Endothelial cell of umbilical vein (primary cell): ENCODE data around the gene COMP. TPM values are rescaled to one million over a fixed set of nuclear protein-coding genes. Genes with fewer than 3 reads are reported as not detected.

Experiments
- BruUV-seq: library from RNA; stranded (reverse); fragments of 400-500 nt; replicated peaks from 2 replicates; lab custom pipeline; 2021; lab: Mats Ljungman, UMichigan
- CTCF ChIA-PET: fragments of 300-600, 350-600 bp; sonication (Branson Sonifier 250); formaldehyde crosslinking; loops from one replicate; lab custom pipeline; 2021; ENCODE audit warnings: antibody characterized with exemption, inconsistent platforms; lab: Charles Lee
- POLR2A ChIA-PET: fragments of 300-600, 350-600 bp; sonication (Branson Sonifier 250); formaldehyde crosslinking; loops from one replicate; lab custom pipeline; 2021; ENCODE audit warnings: antibody characterized with exemption, inconsistent platforms; lab: Charles Lee
- DNase-seq: peaks from one replicate; pipeline ENCODE4 v3.0.0-alpha.2; 2011; ENCODE audit warnings: low read depth, low spot score
- FAIRE-seq: peaks from 2 replicates; lab custom pipeline; 2011; peaks lifted over from hg19 to GRCh38; lab: Jason Lieb, UNC
- H2AFZ ChIP-seq: 2 replicates; pipeline ENCODE4 v1.6.0; 2012; ENCODE audit warnings: low read depth, low read length, control low read depth, inconsistent platforms
- H3K27ac ChIP-seq: 2 replicates; pipeline ENCODE4 v1.5.1; 2011; ENCODE audit warnings: low read depth, mild to moderate bottlenecking, control low read depth, low read length, moderate library complexity; ENCODE audit not compliant: insufficient read depth
- H3K27me3 ChIP-seq, 2 experiments: 2 replicates each; pipeline versions ENCODE4 v1.6.0 to v1.6.1; 2011; ENCODE audit warnings: low read length in 2 of 2, mixed read lengths in 1 of 2; ENCODE audit not compliant: control insufficient read depth in 2 of 2, insufficient read depth in 2 of 2
- H3K36me3 ChIP-seq, 2 experiments: 2 replicates in 1 of 2; 3 replicates in 1 of 2; pipeline ENCODE4 v1.5.1; 2011; ENCODE audit warnings: low read length in 2 of 2, mild to moderate bottlenecking in 1 of 2, moderate library complexity in 1 of 2; ENCODE audit not compliant: control insufficient read depth in 2 of 2, insufficient read depth in 2 of 2; ENCODE audit errors: extremely low read depth in 1 of 2
- H3K4me1 ChIP-seq: 3 replicates; pipeline ENCODE4 v1.5.1; 2011; ENCODE audit warnings: mild to moderate bottlenecking, low read length; ENCODE audit not compliant: control insufficient read depth, insufficient read depth; ENCODE audit errors: extremely low read depth
- H3K4me2 ChIP-seq: 2 replicates; pipeline ENCODE4 v1.6.1; 2011; ENCODE audit warnings: low read length, control low read depth, mixed read lengths; ENCODE audit not compliant: insufficient read depth
- H3K4me3 ChIP-seq, 3 experiments: fragments of 200-600 bp in 1 of 3; sonication (generic), shearing (Covaris generic) in 1 of 3; replicated peaks in 1 of 3; 2 replicates each; pipeline ENCODE4 v1.5.1; 2011 to 2016; ENCODE audit warnings: control low read depth in 3 of 3, low read length in 3 of 3, mild to moderate bottlenecking in 2 of 3, inconsistent platforms in 1 of 3, low read depth in 1 of 3, moderate library complexity in 1 of 3; ENCODE audit not compliant: insufficient read depth in 1 of 3
- H3K79me2 ChIP-seq: 2 replicates; pipeline ENCODE4 v1.6.0; 2012; ENCODE audit warnings: low read length, inconsistent platforms; ENCODE audit not compliant: control insufficient read depth, insufficient read depth
- H3K9ac ChIP-seq: replicated peaks from 2 replicates; pipeline ENCODE3; 2011; ENCODE audit warnings: low read length, control low read depth; ENCODE audit not compliant: insufficient read depth; ENCODE audit errors: extremely low read depth
- H3K9me1 ChIP-seq: replicated peaks from 3 replicates; pipeline ENCODE4 v1.6.0; 2011; ENCODE audit warnings: mild to moderate bottlenecking, low read length; ENCODE audit not compliant: control insufficient read depth, insufficient read depth; ENCODE audit errors: extremely low read depth
- H3K9me3 ChIP-seq: replicated peaks from 2 replicates; pipeline ENCODE4 v1.5.1; 2012; ENCODE audit warnings: low read length, inconsistent platforms; ENCODE audit not compliant: control insufficient read depth, insufficient read depth
- H4K20me1 ChIP-seq: replicated peaks from 2 replicates; pipeline ENCODE3; 2011; ENCODE audit warnings: mild to moderate bottlenecking, low read length; ENCODE audit not compliant: control insufficient read depth, insufficient read depth; ENCODE audit errors: extremely low read depth
- EZH2 ChIP-seq: IDR thresholded peaks from 2 replicates; pipeline ENCODE4 v1.6.1; 2012; ENCODE audit warnings: borderline replicate concordance, low read depth, mild to moderate bottlenecking, moderate library complexity, low read length, inconsistent platforms; ENCODE audit not compliant: severe bottlenecking
- FOS ChIP-seq: IDR thresholded peaks from 2 replicates; pipeline ENCODE4 v1.6.1; 2011; ENCODE audit warnings: mild to moderate bottlenecking, low read length, moderate library complexity, borderline replicate concordance; ENCODE audit not compliant: insufficient read depth
- GATA2 ChIP-seq: IDR thresholded peaks from 2 replicates; pipeline ENCODE4 v1.7.0; 2011; ENCODE audit warnings: low read depth, mild to moderate bottlenecking, moderate library complexity, mixed read lengths, low read length; ENCODE audit not compliant: insufficient read length, insufficient read depth
- JUN ChIP-seq: IDR thresholded peaks from 2 replicates; pipeline ENCODE4 v1.6.1; 2011; ENCODE audit warnings: borderline replicate concordance, low read depth; ENCODE audit not compliant: insufficient read length, insufficient read depth
- MYC ChIP-seq: IDR thresholded peaks from one replicate; pipeline ENCODE4 v1.6.1; 2011; ENCODE audit warnings: mild to moderate bottlenecking, low read depth, low read length
- POLR2A ChIP-seq: IDR thresholded peaks from 2 replicates; pipeline ENCODE4 v1.6.1; 2012; ENCODE audit warnings: low read depth, mild to moderate bottlenecking, control low read depth, low read length
- POLR2AphosphoS5 ChIP-seq: IDR thresholded peaks from 2 replicates; pipeline ENCODE4 v1.6.1; 2012; ENCODE audit warnings: low read depth, mild to moderate bottlenecking, control low read depth, low read length, moderate library complexity; ENCODE audit not compliant: insufficient read depth
- dilution Hi-C: fragments of 300-500 bp; cut with MboI; formaldehyde crosslinking; loops from one replicate; pipeline ENCODE4 v1.15.0; 2019; ENCODE audit warnings: low sequenced_read_pairs; ENCODE audit not compliant: extremely low pct_ligation_motif_present
- intact Hi-C: fragments of 100-400 bp; cut with micrococcal nuclease; formaldehyde crosslinking; loops from one replicate; pipeline ENCODE4 v1.10.0; 2022
- polyA plus RNA-seq, 4 experiments: library from polyadenylated mRNA; depleted of rRNA in 3 of 4; stranded (reverse) in 3 of 4; unstranded in 1 of 4; fragments of >200 nt; gene quantifications; 2 replicates each; pipeline versions ENCODE4 v1.2.1 to v1.2.3, GENCODE V29; 2011 to 2012; ENCODE audit warnings: missing spikeins in 1 of 4
- total RNA-seq: library from RNA; stranded (reverse); gene quantifications from 2 replicates; pipeline ENCODE4 v1.2.3, GENCODE V29; 2021
- TF ChIP-seq, protein P1 (sequence below), 2 donors: IDR thresholded peaks; 1 replicate in 1 of 2; 2 replicates in 1 of 2; pipeline ENCODE4 v1.5.1; 2011; ENCODE audit warnings: low read length in 2 of 2, mild to moderate bottlenecking in 2 of 2, moderate library complexity in 2 of 2, control low read depth in 1 of 2, inconsistent platforms in 1 of 2, low read depth in 1 of 2; ENCODE audit not compliant: insufficient read depth in 1 of 2; ENCODE audit errors: extremely low read depth in 1 of 2
- TF ChIP-seq, protein P2 (sequence below): IDR thresholded peaks from 2 replicates; pipeline ENCODE4 v1.6.1; 2011; ENCODE audit not compliant: insufficient read depth, insufficient read length

The COMP gene
- total and polyA plus RNA-seq, 2 donors (not counting 3 experiments of a cell fraction or from before 2014, with no cell fraction given), result not detected

DNA sequence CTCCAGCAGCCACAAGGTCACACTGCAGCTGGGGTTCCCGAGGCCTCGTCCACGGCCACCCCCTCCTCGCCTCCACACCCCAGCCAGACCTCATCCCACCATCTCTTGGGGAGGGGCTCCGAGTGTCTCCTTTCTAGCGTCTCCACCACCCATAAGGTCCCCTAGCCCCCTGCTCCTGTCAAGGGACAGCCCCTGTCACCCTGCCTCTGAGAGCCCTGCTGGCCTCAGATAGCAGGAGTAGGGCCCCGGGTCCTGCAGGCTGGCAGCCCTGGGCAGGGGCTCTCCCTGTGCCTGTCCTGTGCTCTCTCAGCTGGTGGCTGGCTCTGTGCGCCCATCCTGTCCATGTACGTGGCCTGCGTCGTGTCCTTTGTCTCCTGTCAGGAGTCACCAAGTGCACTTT is 17.0 kb downstream of the COMP start:
- H3K4me2 ChIP-seq, result no peak overlapping the region
- H3K9me3 ChIP-seq, result no peaks in the 10 kb centered on the region
- peaks cover 3 to 7% of the 10 kb centered on the region in 2 experiments for H3K27me3 ChIP-seq
- dilution Hi-C loops (no loop called here), intact Hi-C loops (loop anchor here (5.0 kb wide), 1 partner anchor 73 kb away; no protein-coding TSS in a partner anchor)
- POLR2A ChIA-PET, result no interaction called here
- no peaks in the 10 kb centered on the region for H3K36me3 ChIP-seq
- BruUV-seq, result no TSS peak
- H2AFZ ChIP-seq, result no peak overlapping the region
- no peak overlapping the region for H3K27ac ChIP-seq
- H3K9ac ChIP-seq, result no peak overlapping the region
- no peak for FAIRE-seq
- H4K20me1 ChIP-seq, result no peaks in the 10 kb centered on the region
- CTCF ChIA-PET, result interaction anchor here (1.8 kb wide), 1 partner anchor 73 kb away, joined by 5 read pairs; no protein-coding TSS in a partner anchor
- no peak overlapping the region for H3K4me3 ChIP-seq
- TF ChIP-seq MYC, result no peak
- TF ChIP-seq POLR2AphosphoS5, result no peak
- TF ChIP-seq POLR2A, result no peak
- no peak for TF ChIP-seq FOS
- TF ChIP-seq, protein P1, sequence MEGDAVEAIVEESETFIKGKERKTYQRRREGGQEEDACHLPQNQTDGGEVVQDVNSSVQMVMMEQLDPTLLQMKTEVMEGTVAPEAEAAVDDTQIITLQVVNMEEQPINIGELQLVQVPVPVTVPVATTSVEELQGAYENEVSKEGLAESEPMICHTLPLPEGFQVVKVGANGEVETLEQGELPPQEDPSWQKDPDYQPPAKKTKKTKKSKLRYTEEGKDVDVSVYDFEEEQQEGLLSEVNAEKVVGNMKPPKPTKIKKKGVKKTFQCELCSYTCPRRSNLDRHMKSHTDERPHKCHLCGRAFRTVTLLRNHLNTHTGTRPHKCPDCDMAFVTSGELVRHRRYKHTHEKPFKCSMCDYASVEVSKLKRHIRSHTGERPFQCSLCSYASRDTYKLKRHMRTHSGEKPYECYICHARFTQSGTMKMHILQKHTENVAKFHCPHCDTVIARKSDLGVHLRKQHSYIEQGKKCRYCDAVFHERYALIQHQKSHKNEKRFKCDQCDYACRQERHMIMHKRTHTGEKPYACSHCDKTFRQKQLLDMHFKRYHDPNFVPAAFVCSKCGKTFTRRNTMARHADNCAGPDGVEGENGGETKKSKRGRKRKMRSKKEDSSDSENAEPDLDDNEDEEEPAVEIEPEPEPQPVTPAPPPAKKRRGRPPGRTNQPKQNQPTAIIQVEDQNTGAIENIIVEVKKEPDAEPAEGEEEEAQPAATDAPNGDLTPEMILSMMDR (IDR thresholded peaks at IDR 0.05; ENCODE audit: extremely low read depth in 1 of 2, insufficient read depth in 1 of 2, low read depth in 1 of 2, low read length in 2 of 2), result no peak
- TF ChIP-seq EZH2, result no peak
- no peak for TF ChIP-seq JUN
- TF ChIP-seq, protein P2, sequence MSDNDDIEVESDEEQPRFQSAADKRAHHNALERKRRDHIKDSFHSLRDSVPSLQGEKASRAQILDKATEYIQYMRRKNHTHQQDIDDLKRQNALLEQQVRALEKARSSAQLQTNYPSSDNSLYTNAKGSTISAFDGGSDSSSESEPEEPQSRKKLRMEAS, result no peak
- no peak for TF ChIP-seq GATA2
- H3K9me1 ChIP-seq, result no peaks in the 10 kb centered on the region
- no peak for DNase-seq
- H3K4me1 ChIP-seq, result no peaks in the 10 kb centered on the region
- no peaks in the 10 kb centered on the region for H3K79me2 ChIP-seq
